Measurements from ENCODE around the gene DUSP16.
"Not testable (repeated sequence)": the region's sequence is repeated elsewhere in the genome, so short reads cannot be mapped to it uniquely, and the experiment has no call there.

DUSP16 gene

DNA sequence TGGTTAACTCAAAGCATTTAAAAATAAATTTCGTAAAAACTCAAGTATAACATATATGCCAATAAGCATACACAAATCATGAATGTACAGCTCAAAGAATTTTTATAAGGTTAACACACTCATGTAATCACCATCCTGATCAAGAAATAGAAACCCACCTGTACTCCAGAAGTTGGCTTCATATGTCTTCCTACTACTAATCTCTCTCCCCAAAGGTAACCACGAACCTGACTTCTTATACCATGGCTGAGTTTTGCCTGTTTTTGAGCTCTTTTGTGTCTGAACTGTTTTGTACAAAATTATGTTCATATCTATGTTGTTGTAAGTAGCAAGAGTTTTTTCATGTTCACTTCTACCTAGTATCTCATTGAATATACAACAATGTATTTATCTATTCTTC lies 18.7 kb downstream of the DUSP16 start:
- no peak for DNase-seq

- DNase-seq: no peak
Observed at GRCh38 chr12:12542964-12543363, 19.7 kb downstream of the DUSP16 start.

DNA sequence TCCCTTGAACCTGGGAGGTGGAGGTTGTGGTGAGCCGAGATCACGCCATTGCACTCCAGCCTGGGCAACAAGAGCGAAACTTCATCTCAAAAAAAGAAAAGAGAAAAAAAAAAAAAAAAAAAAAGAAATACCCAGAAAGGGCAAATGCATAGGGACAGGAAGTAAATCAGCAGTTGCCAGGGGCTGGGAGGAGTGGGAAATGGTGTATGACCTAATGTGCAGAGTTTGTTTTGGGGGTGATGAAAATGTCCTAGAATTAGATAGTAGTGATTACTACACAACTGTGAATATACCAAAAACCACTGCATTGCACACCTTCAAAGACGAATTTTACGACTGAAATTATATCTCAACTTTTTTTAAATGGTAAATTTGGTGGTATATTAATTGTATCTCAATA lies 20.4 kb downstream of the DUSP16 start:
- DNase-seq: no peak

DNA sequence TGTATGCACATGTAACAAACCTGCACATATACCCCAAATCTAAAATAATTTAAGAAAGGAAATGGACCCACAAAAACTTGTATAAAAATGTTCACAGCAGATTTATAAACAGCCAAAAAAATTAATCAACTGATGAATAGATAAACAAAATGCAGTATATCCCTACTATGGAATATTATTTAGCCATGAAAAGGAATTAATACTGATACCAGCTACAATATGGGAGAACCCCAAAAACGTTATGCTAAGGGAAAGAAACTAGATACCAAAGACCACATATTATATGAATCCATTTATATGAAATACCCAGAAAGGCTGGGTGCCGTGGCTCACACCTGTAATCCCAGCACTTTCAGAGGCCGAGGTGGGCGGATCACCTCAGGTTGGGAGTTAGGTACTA lies 20.9 kb downstream of the DUSP16 start:
- no peak for DNase-seq

- DNase-seq: no peak
Observed at GRCh38 chr12:12540261-12541013, 22.2 kb downstream of the DUSP16 start.

GRCh38 chr12:12539028-12539810 lies 23.4 kb downstream of the DUSP16 start:
- no peak for DNase-seq

DNA sequence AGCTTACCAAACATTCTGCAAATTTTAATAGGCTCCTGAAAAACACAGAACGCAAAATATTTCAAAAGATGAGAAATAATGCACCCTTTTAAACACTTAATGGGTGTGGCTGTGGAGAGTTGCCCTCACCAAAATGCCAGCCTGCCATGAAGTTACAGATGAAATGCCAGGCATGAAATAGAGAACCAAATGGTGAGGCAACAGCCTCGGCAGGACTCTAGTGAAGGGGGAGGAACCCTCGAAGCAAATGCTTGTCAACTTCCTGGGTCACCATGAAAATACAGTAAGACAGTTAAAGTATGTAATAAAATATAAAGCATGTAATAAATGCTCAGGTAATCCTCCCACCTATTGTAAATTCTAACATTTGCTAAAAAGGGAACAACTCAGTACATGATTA lies 24.1 kb downstream of the DUSP16 start:
- peak; percentile 42 to 51 for DNase-seq

- no peak for DNase-seq
Observed at GRCh38 chr12:12537421-12537820, 25.2 kb downstream of the DUSP16 start.

GRCh38 chr12:12534975-12535374 lies 27.7 kb downstream of the DUSP16 start:
- DNase-seq: no peak

- DNase-seq: peak in 1 of 2 donors; percentile 31
Observed at GRCh38 chr12:12534166-12534866, 28.3 kb downstream of the DUSP16 start.

DNA sequence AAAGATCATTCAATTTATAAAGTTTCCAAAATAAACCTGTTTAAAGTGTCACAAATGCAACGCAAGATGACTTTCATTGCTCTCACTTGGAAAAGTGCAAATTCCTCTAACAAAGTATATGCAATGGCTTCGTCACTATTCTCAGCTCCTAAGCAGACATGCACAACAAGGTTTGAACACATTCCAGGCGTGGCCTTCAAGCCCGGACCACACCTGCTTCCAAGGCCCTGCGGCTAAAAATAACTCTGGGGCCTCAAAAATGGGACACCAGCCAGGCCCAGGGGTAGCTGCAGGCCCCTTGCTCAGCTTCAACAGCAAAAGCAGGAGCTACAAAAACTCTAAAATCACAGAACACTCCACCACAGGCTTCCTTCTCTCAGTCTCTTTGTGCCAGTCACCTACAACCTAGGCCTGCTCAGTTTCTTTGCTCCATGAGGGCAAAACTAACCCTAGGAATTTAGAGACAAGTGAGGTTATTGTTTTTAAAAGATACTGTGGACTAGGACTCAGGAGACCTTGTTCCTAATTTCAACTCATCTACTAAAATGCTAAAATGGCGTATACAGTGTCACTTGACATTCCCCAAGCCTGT lies 29.3 kb downstream of the DUSP16 start:
- no peak for DNase-seq

DNA sequence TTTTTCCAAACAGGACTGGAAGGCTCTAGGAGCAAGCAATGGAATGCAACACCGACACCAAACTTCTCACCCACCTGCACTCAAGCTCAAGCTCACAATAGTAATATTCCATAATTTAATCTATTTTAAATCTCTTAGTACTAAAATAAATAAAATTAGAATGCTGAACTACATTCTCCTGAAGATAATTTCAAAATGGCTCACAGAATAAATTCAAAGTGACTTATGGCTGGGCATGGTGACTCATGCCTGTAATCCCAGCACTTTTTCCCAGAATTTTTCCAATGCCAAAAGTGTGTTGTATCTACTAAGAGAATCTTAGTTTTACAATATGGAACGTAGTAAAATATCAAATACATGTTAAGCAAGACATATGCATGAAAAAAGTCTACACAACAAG lies 31.5 kb downstream of the DUSP16 start:
- DNase-seq: no peak

GRCh38 chr12:12529783-12530421 lies 32.8 kb downstream of the DUSP16 start:
- no peak for DNase-seq

GRCh38 chr12:12528361-12529270 lies 34.0 kb downstream of the DUSP16 start:
- no peak for DNase-seq

- no peak for DNase-seq
Observed at GRCh38 chr12:12527820-12528296, 34.8 kb downstream of the DUSP16 start.

GRCh38 chr12:12524128-12524527 lies 38.5 kb downstream of the DUSP16 start:
- no peak for DNase-seq

GRCh38 chr12:12523229-12523628 lies 39.4 kb downstream of the DUSP16 start:
- no peak for DNase-seq

GRCh38 chr12:12522657-12523056 lies 40.0 kb downstream of the DUSP16 start:
- not testable (repeated sequence) for DNase-seq

- DNase-seq: peak in 1 of 2 donors; percentile 48
Observed at GRCh38 chr12:12521888-12522287, 40.8 kb downstream of the DUSP16 start.

GRCh38 chr12:12521044-12521485 lies 41.6 kb downstream of the DUSP16 start:
- DNase-seq: peak in 1 of 2 donors; percentile 8

DNA sequence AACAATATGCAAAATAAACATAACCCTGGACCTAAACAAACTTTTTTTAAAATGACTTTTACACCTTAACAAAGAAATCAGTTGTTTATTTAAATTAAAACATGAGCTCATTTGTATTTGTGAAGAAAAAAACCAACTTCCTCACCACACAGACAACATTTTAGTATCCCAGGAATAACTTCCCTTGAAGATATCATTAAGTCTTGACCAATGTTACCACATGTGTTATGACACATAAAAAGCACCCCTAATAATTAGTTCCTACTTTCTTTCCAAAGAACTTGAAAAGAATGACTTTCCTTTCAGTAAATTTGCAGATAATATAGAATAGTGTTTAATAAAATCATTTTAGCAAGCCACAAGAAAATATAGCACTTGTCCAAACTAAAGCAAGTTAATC lies 42.4 kb downstream of the DUSP16 start:
- peak; percentile 54 to 75 for DNase-seq

All from inflammatory macrophage (primary cell).